IPS DF 19.7 (cell line): ENCODE results near the gene MSMP.
A peak's percentile ranks its signal among the peaks of the same experiment; 100 is the strongest.

Source experiments
- DNase-seq: peaks from one replicate; pipeline ENCODE4 v3.0.0-alpha.2; 2013; ENCODE audit warnings: low read depth, low spot score

Gene MSMP

GRCh38 chr9:35754264-35754663 is at the start of gene MSMP:
TSS of gene MSMP (minus strand) at chr9:35754276. CDS start at chr9:35754129, 147 bp downstream.
- no peak for DNase-seq

- DNase-seq = no peak
Measured at GRCh38 chr9:35801328-35802128, 47.5 kb upstream of the MSMP start.

- DNase-seq = no peak
Measured at GRCh38 chr9:35800530-35800929, 46.5 kb upstream of the MSMP start.

- no peak for DNase-seq
Measured at GRCh38 chr9:35798658-35799374, 44.7 kb upstream of the MSMP start.

- no peak for DNase-seq
Measured at GRCh38 chr9:35797311-35798109, 43.4 kb upstream of the MSMP start.

GRCh38 chr9:35795695-35796094 is 41.6 kb upstream of the MSMP start:
- no peak for DNase-seq

- DNase-seq = no peak
Measured at GRCh38 chr9:35793461-35793860, 39.4 kb upstream of the MSMP start.

- DNase-seq = no peak
Measured at GRCh38 chr9:35792826-35793225, 38.8 kb upstream of the MSMP start.

- no peak for DNase-seq
Measured at GRCh38 chr9:35792024-35792813, 38.1 kb upstream of the MSMP start.

- no peak for DNase-seq
Measured at GRCh38 chr9:35791297-35791921, 37.3 kb upstream of the MSMP start, which contains the start of gene NPR2. TSS of gene NPR2 (plus strand) at chr9:35791591. CDS start at chr9:35792409, 818 bp downstream.

GRCh38 chr9:35790385-35791296 is 36.6 kb upstream of the MSMP start:
- peak; percentile 42 for DNase-seq

- no peak for DNase-seq
Measured at GRCh38 chr9:35790025-35790384, 35.9 kb upstream of the MSMP start.

- no peak for DNase-seq
Measured at GRCh38 chr9:35789541-35789940, 35.5 kb upstream of the MSMP start.

GRCh38 chr9:35783418-35783817 is 29.3 kb upstream of the MSMP start:
- DNase-seq = no peak

GRCh38 chr9:35781066-35781465 is 27.0 kb upstream of the MSMP start:
- DNase-seq = no peak

GRCh38 chr9:35778496-35778895 is 24.4 kb upstream of the MSMP start:
- no peak for DNase-seq

- DNase-seq = no peak
Measured at GRCh38 chr9:35776018-35776417, 21.9 kb upstream of the MSMP start.

GRCh38 chr9:35774907-35775635 is 21.0 kb upstream of the MSMP start:
- DNase-seq = no peak

GRCh38 chr9:35771943-35772342 is 17.9 kb upstream of the MSMP start:
- DNase-seq = no peak
